SK-N-MC (cell line): ENCODE data around the gene PREP.

ENCODE experiments used
- EZH2 ChIP-seq: fragments of 200-600 bp; sonication (generic); IDR thresholded peaks from one replicate; pipeline ENCODE4 v1.6.1; 2017; ENCODE audit warnings: antibody characterized with exemption
- FOXP2 ChIP-seq: optimal IDR thresholded peaks from 2 replicates; pipeline ENCODE3; 2011; ENCODE audit warnings: mild to moderate bottlenecking, moderate library complexity; ENCODE audit not compliant: insufficient read depth; ENCODE audit errors: extremely low read length, control extremely low read depth
- POLR2AphosphoS5 ChIP-seq: IDR thresholded peaks from 2 replicates; pipeline ENCODE4 v1.6.1; 2012; ENCODE audit warnings: mild to moderate bottlenecking, low read depth, low read length, borderline replicate concordance

- TF ChIP-seq EZH2: no peak
- TF ChIP-seq POLR2AphosphoS5: no peak
- TF ChIP-seq FOXP2: no peak
These were observed 13.3 kb downstream of the PREP start for GRCh38 chr6:105389543-105389942.
